H1 (cell line): ENCODE results near the gene KLRK1. TPM values are rescaled to one million over a fixed set of nuclear protein-coding genes. Genes with fewer than 3 reads are reported as not detected.

ENCODE experiments used
- CTCF ChIA-PET: fragments of 300-600 bp; sonication (Branson Sonifier 250); formaldehyde crosslinking; loops from one replicate; lab custom pipeline; 2021; ENCODE audit not compliant: partially characterized antibody; lab: Charles Lee
- POLR2A ChIA-PET: fragments of 300-600 bp; sonication (Branson Sonifier 250); formaldehyde crosslinking; loops from one replicate; lab custom pipeline; 2021; ENCODE audit warnings: inconsistent platforms; ENCODE audit not compliant: partially characterized antibody; lab: Charles Lee
- DNase-seq, 2 experiments: peaks; one replicate each; pipeline versions ENCODE4 v3.0.0 to v3.0.0-alpha.2; 2010 to 2022; ENCODE audit warnings: low spot score in 2 of 2, low read depth in 1 of 2, mixed read lengths in 1 of 2
- FAIRE-seq: peaks from 2 replicates; lab custom pipeline; 2011; peaks lifted over from hg19 to GRCh38; lab: Jason Lieb, UNC
- H2AFZ ChIP-seq: 2 replicates; pipeline ENCODE4 v1.8.1; 2012; ENCODE audit warnings: low read length, inconsistent platforms
- H2AK5ac ChIP-seq: 2 replicates; pipeline ENCODE4 v1.6.1; 2013; ENCODE audit warnings: low read depth, low read length
- H2BK120ac ChIP-seq: replicated peaks from 2 replicates; pipeline ENCODE3; 2013; ENCODE audit warnings: low read depth, low read length, inconsistent platforms
- H2BK12ac ChIP-seq: 2 replicates; pipeline ENCODE4 v1.6.1; 2013; ENCODE audit warnings: low read depth, low read length
- H2BK15ac ChIP-seq: 2 replicates; pipeline ENCODE4 v1.6.1; 2013; ENCODE audit warnings: low read length
- H2BK20ac ChIP-seq: 2 replicates; pipeline ENCODE4 v1.6.1; 2013; ENCODE audit warnings: low read length
- H2BK5ac ChIP-seq: 2 replicates; pipeline ENCODE4 v1.6.1; 2013; ENCODE audit warnings: low read depth, low read length
- H3K14ac ChIP-seq: 2 replicates; pipeline ENCODE4 v1.6.1; 2013; ENCODE audit warnings: inconsistent platforms; ENCODE audit not compliant: insufficient read length
- H3K18ac ChIP-seq: 2 replicates; pipeline ENCODE4 v1.6.1; 2013; ENCODE audit warnings: low read length; ENCODE audit errors: extremely low read depth
- H3K23ac ChIP-seq: 2 replicates; pipeline ENCODE4 v1.6.1; 2013; ENCODE audit warnings: inconsistent platforms; ENCODE audit not compliant: insufficient read length
- H3K23me2 ChIP-seq: 2 replicates; pipeline ENCODE4 v1.6.1; 2013; ENCODE audit warnings: low read depth, low read length
- H3K27ac ChIP-seq: 2 replicates; pipeline ENCODE4 v1.6.1; 2011; ENCODE audit warnings: low read depth, low read length, inconsistent platforms
- H3K27me3 ChIP-seq, 4 experiments: replicated peaks in 1 of 4; 1 replicate in 1 of 4; 2 replicates in 3 of 4; pipeline versions ENCODE4 v1.6.1 to v1.8.1; 2011 to 2013; ENCODE audit warnings: low read length in 3 of 4, mild to moderate bottlenecking in 3 of 4, inconsistent platforms in 2 of 4, mixed read lengths in 2 of 4, moderate library complexity in 1 of 4; ENCODE audit not compliant: control insufficient read depth in 3 of 4, insufficient read depth in 3 of 4; ENCODE audit errors: extremely low read depth in 1 of 4
- H3K36me3 ChIP-seq, 4 experiments: 2 replicates each; pipeline versions ENCODE4 v1.6.1 to v1.8.1; 2011 to 2013; ENCODE audit warnings: mild to moderate bottlenecking in 4 of 4, low read length in 3 of 4, moderate library complexity in 2 of 4, control low read depth in 1 of 4, inconsistent platforms in 1 of 4; ENCODE audit not compliant: insufficient read depth in 4 of 4, control insufficient read depth in 2 of 4
- H3K4ac ChIP-seq: replicated peaks from 2 replicates; pipeline ENCODE3; 2013; ENCODE audit warnings: low read length, low read depth, mixed read lengths, inconsistent platforms; ENCODE audit not compliant: insufficient read length
- H3K4me1 ChIP-seq, 4 experiments: replicated peaks in 1 of 4; 1 replicate in 1 of 4; 2 replicates in 3 of 4; pipeline versions ENCODE4 v1.6.1 to v1.8.1; 2011 to 2013; ENCODE audit warnings: low read length in 3 of 4, inconsistent platforms in 2 of 4, mixed read lengths in 1 of 4; ENCODE audit not compliant: insufficient read depth in 4 of 4, control insufficient read depth in 3 of 4
- H3K4me2 ChIP-seq, 2 experiments: 2 replicates each; pipeline versions ENCODE4 v1.6.1 to v1.8.1; 2011 to 2013; ENCODE audit warnings: low read depth in 2 of 2, low read length in 2 of 2, control low read depth in 1 of 2, inconsistent platforms in 1 of 2, mild to moderate bottlenecking in 1 of 2; ENCODE audit not compliant: insufficient read depth in 1 of 2
- H3K4me3 ChIP-seq, 4 experiments: fragments of 200-600, 300-600 bp in 1 of 4; sonication (generic), shearing (Covaris generic), sonication (Bioruptor Twin) in 1 of 4; 2 replicates each; pipeline versions ENCODE4 v1.5.1 to v1.8.1; 2011 to 2016; ENCODE audit warnings: low read length in 4 of 4, low read depth in 3 of 4, control low read depth in 2 of 4, inconsistent platforms in 2 of 4, mild to moderate bottlenecking in 2 of 4, mixed read lengths in 1 of 4, moderate library complexity in 1 of 4; ENCODE audit not compliant: insufficient read depth in 2 of 4; ENCODE audit errors: extremely low read depth in 1 of 4
- H3K56ac ChIP-seq: replicated peaks from 2 replicates; pipeline ENCODE3; 2013; ENCODE audit warnings: low read depth, mild to moderate bottlenecking, mixed read lengths, low read length, inconsistent platforms; ENCODE audit not compliant: insufficient read length
- H3K79me1 ChIP-seq: 2 replicates; pipeline ENCODE4 v1.6.1; 2013; ENCODE audit warnings: low read depth, low read length, control low read depth
- H3K79me2 ChIP-seq, 2 experiments: 2 replicates each; pipeline versions ENCODE4 v1.6.1 to v1.8.1; 2012 to 2013; ENCODE audit warnings: low read length in 2 of 2, mild to moderate bottlenecking in 2 of 2, inconsistent platforms in 1 of 2; ENCODE audit not compliant: insufficient read depth in 2 of 2, control insufficient read depth in 1 of 2
- H3K9ac ChIP-seq, 4 experiments: replicated peaks in 1 of 4; 1 replicate in 1 of 4; 2 replicates in 3 of 4; pipeline versions ENCODE4 v1.6.1 to v1.8.1; 2011 to 2013; ENCODE audit warnings: low read depth in 3 of 4, low read length in 3 of 4, control low read depth in 2 of 4, mild to moderate bottlenecking in 2 of 4, moderate library complexity in 2 of 4, inconsistent platforms in 1 of 4; ENCODE audit errors: extremely low read depth in 1 of 4
- H3K9me3 ChIP-seq, 2 experiments: 2 replicates each; pipeline versions ENCODE4 v1.6.1 to v1.8.1; 2012 to 2013; ENCODE audit warnings: mild to moderate bottlenecking in 2 of 2, moderate library complexity in 2 of 2, control low read depth in 1 of 2, inconsistent platforms in 1 of 2, low read depth in 1 of 2, low read length in 1 of 2, mixed read lengths in 1 of 2; ENCODE audit not compliant: insufficient read depth in 2 of 2
- H4K20me1 ChIP-seq, 2 experiments: replicated peaks in 1 of 2; 2 replicates each; pipeline versions ENCODE3 to v1.8.1; 2011 to 2013; ENCODE audit warnings: inconsistent platforms in 2 of 2, low read length in 2 of 2, mild to moderate bottlenecking in 1 of 2; ENCODE audit not compliant: insufficient read depth in 2 of 2, control insufficient read depth in 1 of 2
- H4K5ac ChIP-seq: 2 replicates; pipeline ENCODE4 v1.6.1; 2013; ENCODE audit warnings: low read length, low read depth, mixed read lengths, inconsistent platforms; ENCODE audit not compliant: insufficient read length
- H4K8ac ChIP-seq: 2 replicates; pipeline ENCODE4 v1.8.0; 2013; ENCODE audit warnings: mild to moderate bottlenecking, moderate library complexity, low read length, inconsistent platforms; ENCODE audit not compliant: insufficient read depth; ENCODE audit errors: extremely low read depth
- H4K91ac ChIP-seq: replicated peaks from 2 replicates; pipeline ENCODE3; 2013; ENCODE audit warnings: low read length, mixed read lengths, inconsistent platforms; ENCODE audit not compliant: insufficient read length
- JUND ChIP-seq: IDR thresholded peaks from 2 replicates; pipeline ENCODE4 v1.6.1; 2011; ENCODE audit warnings: mild to moderate bottlenecking, improper control_type of control experiment, low read length
- SP1 ChIP-seq: IDR thresholded peaks from 2 replicates; pipeline ENCODE4 v1.6.1; 2011; ENCODE audit warnings: low read depth, low read length
- TAF1 ChIP-seq: IDR thresholded peaks from 2 replicates; pipeline ENCODE4 v1.6.1; 2011; ENCODE audit warnings: mild to moderate bottlenecking, low read depth, low read length
- WGBS, 2 experiments: shearing (Covaris generic) in 1 of 2; methylation state at CpG; one replicate each; pipeline versions ENCODE4 v1.1.6 to v1.1.7; 2013 to 2015; ENCODE audit warnings: low lambda C conversion rate in 2 of 2, mixed read lengths in 2 of 2, inconsistent platforms in 1 of 2, low coverage in 1 of 2, missing lambda C conversion rate in 1 of 2; ENCODE audit not compliant: insufficient replicate concordance in 2 of 2, insufficient coverage in 1 of 2, insufficient read length in 1 of 2; ENCODE audit errors: extremely low coverage in 1 of 2, missing lambda C conversion rate in 1 of 2; 5-methylcytosine and 5-hydroxymethylcytosine counted together
- polyA plus RNA-seq, 7 experiments: library from polyadenylated mRNA; depleted of rRNA in 3 of 7; stranded (reverse) in 5 of 7; unstranded in 2 of 7; fragments of >200 nt in 5 of 7; fragments of 200-250 nt in 2 of 7; gene quantifications; 1 replicate in 5 of 7; 2 replicates in 1 of 7; 4 replicates in 1 of 7; pipeline versions ENCODE4 v1.2.1 to v1.2.3, GENCODE V29; 2011 to 2013; ENCODE audit warnings: missing spikeins in 2 of 7, mixed read lengths in 2 of 7
- total RNA-seq: library from RNA; stranded (reverse); fragmentation: NEBNext Ultra II Directional; extraction: Animal tissue kit (Norgen Biotek cat#: 25700); gene quantifications from 2 replicates; pipeline ENCODE4 v1.2.1, GENCODE V29; 2021

KLRK1 gene
- total and polyA plus RNA-seq, 2 of the 8 experiments (the other 6 are each of a cell fraction or from before 2014, with no cell fraction given): not detected

- Histone ChIP-seq H2BK5ac (peak overlapping the region; percentile 82; the same call in 1 of the 2 replicates), H2BK120ac (no peak overlapping the region), H3K4me1 (peaks cover 14 to 33% (median 19%) of the 10 kb centered on the region in 4 experiments; a peak in 6 of 7 replicates), H3K79me2 (no peaks in the 10 kb centered on the region), H3K4ac (no peak overlapping the region), H3K27me3 (no peaks in the 10 kb centered on the region), H2BK20ac (no peak overlapping the region), H4K20me1 (no peaks in the 10 kb centered on the region), H4K8ac (no peak overlapping the region), H3K18ac (0 out of 2 replicates have a peak overlapping the region, but pooled peaks have one; percentile 68), H3K4me3 (no peak overlapping the region; a peak in 1 of 8 replicates), H2BK15ac (no peak overlapping the region), H2AK5ac (no peak overlapping the region), H2AFZ (no peak overlapping the region), H4K91ac (no peak overlapping the region), H3K4me2 (peak overlapping the region in 1 of 2 experiments; percentile 15; a peak in 2 of 4 replicates), H2BK12ac (no peak overlapping the region; the same call in 1 of the 2 replicates), H3K23me2 (peaks cover 5% of the 10 kb centered on the region), H3K36me3 (no peaks in the 10 kb centered on the region), H4K5ac (no peak overlapping the region), H3K23ac (no peak overlapping the region), H3K9ac (no peak overlapping the region), H3K56ac (no peak overlapping the region), H3K9me3 (no peaks in the 10 kb centered on the region; a peak in 1 of 4 replicates), H3K79me1 (no peaks in the 10 kb centered on the region), H3K27ac (0 out of 2 replicates have a peak overlapping the region, but pooled peaks have one; percentile 32), H3K14ac (no peak overlapping the region)
- FAIRE-seq (no peak), DNase-seq (no peak)
- POLR2A ChIA-PET: interaction anchor here (1.3 to 1.6 kb wide), 2 partner anchors 9 to 50 kb away, joined by 3 read pairs; no protein-coding TSS in a partner anchor
- 57% methylated on average over 4 of the region's 4 CpGs; no CpG with 5 or more reads in 1 of the 2 experiments for WGBS, 2 experiments
- CTCF ChIA-PET: no interaction called here
- TF ChIP-seq TAF1: no peak
- no peak for TF ChIP-seq JUND
- TF ChIP-seq SP1: no peak
Measured at GRCh38 chr12:10361622-10362021, 28.2 kb downstream of the KLRK1 start.
